HG03378 (cell line): ENCODE measurements around the gene HS1BP3.

Experiments
- ATAC-seq: cut with Tn5 transposase; IDR thresholded peaks from one replicate; pipeline ENCODE4 v1.9.1; 2021; ENCODE audit warnings: mild to moderate bottlenecking, moderate library complexity; ENCODE audit not compliant: unreplicated experiment

Gene HS1BP3

DNA sequence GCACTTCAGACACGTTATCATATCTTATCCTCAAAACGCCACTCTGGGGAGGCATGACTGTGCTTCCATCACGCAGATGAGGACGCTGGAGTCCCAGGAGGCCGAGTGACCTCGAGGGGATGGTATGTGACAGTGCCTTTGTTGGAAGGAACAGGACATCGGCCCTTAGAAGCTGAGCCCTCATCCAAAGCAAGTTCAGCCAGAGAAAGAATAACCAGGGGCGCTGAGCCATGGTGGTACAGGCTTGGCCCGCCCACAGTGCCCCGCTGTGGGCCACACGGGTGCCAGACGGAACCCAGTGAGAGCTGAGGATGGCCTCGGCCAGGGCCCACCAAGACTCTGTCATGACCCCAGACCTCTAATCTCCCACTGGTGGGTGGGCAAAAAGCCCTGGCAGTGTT, 31.3 kb downstream of the HS1BP3 start:
- ATAC-seq, result no peak

DNA sequence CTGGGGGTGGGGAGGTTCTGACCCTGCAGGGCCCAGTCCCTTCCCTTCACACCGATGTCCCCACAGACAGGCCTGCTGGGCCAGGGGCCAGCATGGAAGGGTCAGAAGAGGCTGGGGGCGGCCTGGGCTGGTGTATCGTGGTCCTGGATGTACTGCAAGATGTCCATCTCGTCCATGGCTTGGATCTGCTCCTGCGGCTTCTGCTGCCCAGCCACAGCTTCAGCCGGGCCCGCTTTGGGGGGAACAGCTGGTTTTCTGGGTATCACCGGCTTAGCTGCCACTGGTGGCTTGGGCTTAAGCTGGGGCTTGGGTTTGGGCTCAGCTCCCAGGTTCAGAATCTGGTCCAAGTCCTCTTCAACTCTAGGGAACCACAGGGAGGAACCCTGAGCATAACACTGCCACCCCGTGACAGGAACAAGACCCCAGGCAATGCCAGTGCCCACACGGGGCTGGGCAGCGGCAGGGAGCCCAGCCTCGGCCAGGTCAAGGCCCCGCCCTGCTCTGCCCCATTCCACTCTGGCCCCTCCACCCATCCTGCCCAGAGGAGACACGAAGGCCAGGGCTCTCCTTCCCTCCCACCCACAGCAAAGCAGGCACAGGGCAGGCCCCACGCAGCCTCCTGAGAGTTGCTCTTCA, 31.9 kb downstream of the HS1BP3 start:
- no peak for ATAC-seq

DNA sequence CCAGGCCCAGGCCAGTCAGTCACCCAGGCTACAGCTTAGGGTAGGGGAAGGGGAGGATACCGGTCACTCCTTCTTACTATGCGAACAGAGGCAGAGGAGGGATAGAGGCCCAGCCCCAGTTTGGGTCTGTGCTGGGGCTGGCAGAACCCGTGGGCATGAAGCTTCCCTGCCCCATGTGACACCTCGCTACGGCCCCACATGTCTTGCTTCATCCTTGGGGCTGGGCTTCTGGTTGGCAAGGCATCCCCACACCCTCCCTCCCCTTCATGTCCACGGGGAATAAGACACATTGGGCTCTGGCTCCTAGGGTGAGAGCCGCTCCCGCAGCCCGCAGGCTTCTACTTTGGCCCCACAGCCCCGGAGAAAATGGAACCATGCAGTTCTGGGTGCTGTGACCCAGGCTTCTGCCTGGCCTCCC, 32.4 kb downstream of the HS1BP3 start:
- no peak for ATAC-seq

DNA sequence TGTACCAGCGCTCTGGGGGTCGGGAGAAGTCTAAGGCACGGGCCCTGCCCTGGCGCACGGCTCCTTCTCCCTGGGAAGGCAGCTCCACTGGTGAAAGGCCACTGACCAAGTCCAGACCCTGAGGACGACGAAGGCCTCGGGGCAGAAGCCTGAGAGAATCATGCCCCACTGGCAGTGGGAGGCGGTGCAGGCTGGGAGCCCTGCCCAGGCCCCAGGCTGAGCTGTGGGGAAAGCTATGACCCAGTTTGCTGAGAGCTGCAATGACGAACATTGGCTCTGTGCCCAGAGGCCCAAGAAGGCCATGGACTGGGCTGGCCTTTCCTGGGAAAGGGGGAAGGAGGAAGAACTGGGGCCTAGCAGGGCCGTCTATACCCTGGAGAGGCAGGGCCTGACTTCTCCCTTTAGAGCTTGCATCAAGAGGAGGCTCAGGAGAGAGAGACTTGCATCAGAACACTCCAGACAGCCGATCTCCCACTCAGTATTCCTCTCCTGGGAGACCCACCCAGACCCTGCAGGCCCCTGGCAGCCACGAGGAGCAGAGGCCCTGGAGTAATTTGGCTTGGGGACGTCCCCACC, 32.9 kb downstream of the HS1BP3 start:
- ATAC-seq, result no peak

DNA sequence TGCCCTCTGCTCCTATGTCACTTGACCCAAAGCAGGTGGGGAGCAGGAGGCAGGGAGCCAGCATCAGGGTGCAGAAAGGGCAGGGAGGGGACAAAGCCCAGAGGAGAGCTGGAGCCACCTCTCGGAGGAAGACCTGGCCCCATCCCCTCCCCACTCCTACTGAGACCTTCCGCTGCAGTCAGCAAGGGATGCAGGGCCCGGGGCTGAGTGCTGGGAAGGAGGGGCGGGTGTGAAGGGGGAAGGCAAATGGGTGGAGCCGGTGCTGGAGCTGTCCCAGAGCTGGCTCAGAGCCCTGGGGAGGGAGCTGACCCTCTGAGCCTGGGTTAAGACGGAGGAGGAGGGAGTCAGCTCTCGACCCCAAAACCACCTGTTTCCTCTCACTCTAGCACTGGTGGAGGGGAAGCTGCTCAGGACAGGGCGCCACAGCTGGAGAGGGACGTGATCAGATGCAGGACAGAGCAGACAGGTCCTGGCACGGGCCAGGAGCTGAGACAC, 33.8 kb downstream of the HS1BP3 start:
- ATAC-seq, result no peak

DNA sequence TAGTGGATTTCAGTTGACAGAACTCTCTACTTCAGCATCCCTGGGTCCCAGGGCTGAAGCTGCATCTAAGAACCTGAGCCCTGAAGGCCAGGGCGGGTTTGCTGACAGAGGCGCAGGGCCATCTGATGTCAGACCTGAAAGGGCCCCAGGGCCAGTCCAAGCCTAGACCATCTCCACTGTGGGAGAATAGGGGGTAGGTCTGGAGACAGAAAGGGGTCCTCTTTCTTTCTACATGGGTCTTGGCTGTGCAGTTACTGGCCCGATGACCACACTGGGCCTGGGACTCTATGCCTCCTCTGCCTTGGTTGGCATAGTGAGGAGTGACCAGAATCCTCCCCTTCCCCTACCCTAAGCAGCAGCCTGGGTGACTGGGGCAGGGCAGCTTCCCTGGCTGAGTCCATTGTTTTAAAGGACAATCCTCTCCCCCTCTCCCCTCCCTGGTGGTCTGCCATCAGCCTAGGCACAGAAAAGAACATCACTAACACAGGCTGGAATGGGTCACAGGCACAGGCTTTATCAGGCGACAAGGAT, 34.5 kb downstream of the HS1BP3 start:
- ATAC-seq, result no peak

DNA sequence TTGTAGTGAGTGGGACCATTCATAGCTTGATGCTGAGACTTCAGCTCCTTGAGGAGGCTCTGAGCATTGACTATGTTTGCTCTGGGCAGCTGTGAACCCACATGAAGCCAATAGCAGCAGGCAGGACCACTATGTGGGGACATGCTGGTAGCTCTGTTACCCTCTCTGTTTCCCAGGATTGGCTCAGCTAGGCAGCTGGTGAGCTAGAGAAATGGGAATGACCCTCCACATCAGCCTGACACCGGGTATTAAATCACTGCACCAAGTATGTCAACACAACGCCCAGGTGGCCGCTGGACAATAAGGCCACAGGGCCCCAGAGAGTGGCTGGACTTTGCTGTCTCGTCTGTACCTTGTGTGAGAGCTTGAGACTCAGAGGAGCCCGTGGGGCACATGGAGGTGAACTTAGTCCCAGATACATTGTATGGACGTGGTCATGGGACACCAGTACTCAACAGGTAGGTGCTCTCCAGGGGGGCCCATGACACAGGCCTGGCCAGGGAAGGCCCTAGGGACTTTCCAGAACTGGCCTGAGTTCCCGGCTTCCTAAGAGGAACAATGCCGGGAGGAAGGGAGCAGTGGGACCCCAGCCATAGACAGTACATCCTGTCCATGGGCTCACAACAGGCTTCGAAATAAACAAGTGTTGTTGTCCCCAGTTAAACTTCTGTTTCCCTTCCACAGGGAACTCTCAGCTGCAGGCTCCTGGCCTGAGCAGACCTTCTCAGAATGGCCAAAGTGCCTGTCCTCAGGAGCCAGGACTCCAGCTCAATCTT, 35.2 kb downstream of the HS1BP3 start:
- no peak for ATAC-seq

DNA sequence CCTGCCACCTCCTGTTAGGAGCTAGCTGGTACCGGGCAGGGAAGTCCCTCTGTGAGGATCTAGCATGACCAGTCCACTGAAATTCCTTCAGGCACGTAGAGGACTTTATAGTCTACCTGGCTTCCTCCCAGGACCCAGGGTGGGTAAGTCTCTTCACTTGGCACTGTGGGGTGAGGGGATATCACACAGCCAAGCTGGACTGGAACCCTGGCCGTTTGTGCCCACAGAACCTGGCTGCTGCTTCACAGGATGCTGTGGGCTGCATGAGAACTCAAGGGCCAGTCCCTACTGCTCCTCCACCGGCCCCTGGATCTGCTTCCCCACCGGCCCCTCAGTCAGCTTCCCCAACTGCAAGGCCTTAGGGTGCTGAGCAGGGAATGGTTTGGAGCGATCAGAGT, 35.8 kb downstream of the HS1BP3 start:
- no peak for ATAC-seq

DNA sequence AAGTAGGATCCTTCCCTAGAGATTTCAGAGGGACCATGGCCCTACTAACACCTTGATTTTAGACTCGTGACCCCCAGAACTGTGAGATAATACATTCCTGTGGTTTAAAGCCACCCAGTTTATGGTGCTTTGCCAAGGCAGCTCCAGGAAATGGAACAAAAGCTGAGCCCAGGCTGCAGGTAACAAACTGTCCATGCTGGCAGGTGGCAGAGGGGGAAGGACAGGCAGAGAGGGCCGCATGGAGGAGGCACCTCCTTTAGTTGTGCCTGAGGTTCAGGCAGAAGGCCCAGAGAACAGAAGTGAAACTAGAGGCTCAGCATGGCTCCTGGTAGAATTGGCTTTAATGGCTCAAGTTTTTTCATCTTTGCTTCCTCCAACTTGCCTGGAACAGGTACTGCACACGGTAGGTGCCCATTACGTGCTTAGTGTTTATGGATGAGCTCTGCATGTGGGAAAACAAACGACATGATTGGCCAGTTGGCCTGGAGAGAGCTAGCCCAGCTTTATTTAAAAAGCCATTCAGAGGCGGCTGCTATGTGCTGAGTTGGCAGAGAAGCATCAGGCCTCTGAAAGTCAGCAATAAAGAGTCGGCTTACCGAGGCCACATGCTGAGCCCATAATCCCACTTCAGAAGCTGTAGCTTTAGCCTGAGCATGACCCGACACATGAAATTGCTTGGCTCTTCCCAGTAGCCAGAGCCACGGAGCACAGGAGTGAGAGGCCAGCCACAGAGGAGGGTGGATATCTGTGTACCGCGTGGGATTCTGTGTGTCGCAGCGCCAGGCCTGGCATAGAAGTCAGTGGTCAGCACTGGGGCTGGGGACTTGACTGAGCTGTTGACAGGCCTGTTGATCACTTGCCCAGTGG, 36.5 kb downstream of the HS1BP3 start:
- no peak for ATAC-seq

DNA sequence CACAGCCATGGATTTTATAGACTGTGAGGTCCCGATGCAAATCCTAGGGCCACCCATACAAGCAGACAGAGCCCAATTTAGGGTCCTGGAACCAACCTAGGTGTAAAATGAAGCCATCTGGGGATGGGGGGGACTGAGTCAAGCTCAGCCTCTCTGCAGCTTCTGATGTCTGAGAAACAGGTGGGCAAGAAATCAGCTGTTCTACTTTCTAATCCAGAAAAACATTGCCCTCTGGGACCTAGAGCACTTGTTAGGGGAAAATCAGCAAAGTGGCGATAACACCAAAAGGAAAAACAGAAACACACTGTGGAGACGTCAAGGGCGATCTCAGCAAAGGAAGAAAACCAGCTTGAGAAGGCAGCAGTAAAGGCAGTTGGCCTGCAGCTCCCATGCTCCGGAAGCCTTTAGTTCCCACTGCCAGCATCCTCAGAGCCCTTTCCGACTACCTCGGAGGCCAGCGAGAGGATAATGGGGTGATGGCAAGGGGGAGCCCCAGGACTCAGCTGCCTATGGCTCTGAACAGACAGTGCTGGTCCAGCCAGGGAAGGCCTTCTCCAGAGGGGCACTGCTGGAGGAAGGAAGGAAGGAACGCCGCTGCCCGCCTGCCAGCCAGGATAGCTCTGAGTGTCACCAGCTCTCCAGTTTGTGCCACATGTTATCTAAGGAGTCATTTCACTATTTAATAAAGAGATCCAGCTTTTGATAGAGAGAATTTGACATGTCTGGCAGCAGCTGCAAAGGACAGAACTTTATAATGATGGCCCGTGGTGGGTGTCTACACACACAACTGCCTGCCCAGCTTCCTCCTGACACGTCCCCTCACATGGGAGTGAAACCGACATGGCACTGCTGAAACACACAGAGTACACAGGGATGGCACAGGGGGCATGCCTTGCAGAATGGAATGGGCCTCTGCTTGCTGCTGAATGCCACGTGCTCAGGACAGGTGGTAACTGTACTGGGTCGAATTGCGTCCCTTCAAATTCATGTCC, 37.7 kb downstream of the HS1BP3 start:
- ATAC-seq, result no peak

DNA sequence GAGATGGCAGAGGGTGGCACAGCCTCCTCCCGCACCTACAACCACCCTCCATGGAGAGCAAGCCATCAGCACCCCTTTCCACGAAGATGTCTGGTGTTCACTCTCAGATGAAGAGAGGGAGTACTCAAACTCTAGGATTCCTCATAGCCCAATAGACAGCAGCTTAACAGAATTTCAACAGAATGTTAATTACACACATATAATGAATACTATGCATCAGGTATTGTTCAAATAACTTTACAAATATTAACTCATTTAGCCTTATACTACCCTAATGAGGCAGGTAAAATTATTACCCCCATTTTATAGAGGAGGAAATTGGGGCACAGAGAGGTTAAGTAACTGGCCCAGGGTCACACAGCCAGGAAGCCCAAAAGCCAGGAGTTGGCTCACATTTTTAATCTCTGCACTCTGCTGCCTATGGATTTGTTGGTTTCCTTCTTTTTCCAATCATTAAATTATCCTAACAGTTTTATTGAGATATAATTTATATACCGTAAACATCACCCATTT, 39.0 kb downstream of the HS1BP3 start:
- no peak for ATAC-seq

DNA sequence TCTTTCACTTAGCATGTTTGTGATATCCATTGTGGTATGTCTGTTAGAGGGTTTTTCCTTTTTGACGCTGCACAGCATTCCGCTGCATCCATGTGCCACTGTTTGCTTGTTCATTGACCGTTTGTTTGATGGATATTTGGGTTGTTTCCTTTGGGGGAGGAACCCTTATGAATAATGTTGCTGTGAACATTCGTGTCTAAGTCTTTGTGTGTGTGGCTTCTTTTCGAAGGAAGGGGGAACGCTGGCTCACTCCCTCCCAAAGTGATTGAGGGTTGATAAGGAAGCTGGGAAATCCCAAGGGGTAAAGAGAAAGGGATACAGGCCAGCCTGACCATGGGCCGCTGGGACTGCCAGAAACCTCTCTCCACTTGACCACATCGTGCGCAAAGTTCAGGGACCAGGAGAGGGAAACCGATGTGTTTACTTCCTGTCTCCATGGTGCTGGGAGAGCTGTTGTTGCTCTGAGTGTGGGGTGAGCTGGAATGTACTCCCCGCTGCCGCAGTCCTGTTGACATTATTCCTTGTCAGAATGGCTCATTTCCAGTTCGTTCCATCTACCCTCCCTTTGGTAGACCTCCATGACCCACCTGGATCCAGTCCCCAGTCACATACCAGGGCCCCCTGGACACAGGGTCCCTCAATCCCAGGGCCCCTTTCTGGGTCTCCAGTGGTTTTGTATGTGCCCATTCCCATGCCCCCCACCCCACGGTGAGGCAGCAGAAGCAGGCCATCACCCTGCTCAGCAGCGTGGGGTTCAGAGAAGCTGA, 39.6 kb downstream of the HS1BP3 start:
- no peak for ATAC-seq

DNA sequence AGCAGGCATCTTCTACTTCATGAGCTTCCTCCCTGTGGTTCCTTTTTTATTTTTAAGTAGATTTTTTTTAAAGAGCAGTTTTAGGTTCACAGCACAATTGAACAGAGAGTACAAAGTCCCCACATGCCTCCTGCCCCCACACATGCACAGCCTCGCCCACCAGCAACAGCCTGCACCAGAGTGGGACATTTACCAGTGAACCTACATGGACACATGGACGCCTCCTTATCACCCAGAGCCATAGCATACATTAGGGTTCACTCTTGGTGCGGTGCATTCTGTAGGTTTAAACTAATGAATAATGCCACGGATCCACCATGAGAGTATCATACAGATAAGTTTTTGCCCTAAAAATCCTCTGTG, 40.9 kb downstream of the HS1BP3 start:
- ATAC-seq, result no peak

DNA sequence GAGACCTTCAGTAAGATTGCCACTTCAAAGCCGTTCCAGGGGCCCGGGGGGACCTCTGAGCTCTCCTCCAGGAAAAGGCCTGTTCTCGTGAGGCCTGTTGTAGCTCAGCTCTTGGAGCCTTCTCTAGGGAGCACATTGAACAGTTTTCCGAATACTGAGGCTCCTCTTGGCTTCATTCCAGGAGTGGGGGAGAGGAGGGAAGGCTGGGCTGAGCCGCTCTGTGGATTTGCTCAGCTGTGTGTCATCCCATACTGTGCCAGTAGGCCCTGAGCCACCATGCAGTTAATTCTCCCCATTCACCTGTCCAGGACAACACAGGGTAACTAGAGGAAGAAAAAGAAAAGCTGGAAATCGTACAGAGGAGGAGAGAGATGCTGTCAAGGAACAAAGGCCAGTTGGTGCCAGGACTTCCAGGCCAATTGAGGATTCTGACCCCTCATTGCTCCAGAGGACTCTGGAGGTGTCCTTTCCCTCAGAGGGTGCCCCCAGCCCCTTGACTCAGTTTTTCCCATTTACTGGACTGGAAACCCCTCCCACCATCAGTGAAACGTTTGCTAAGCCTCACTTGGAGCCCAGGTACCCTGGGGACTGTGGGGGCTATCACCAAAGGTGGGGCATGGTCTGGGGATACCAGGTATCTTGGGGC, 41.4 kb downstream of the HS1BP3 start:
- ATAC-seq, result no peak

DNA sequence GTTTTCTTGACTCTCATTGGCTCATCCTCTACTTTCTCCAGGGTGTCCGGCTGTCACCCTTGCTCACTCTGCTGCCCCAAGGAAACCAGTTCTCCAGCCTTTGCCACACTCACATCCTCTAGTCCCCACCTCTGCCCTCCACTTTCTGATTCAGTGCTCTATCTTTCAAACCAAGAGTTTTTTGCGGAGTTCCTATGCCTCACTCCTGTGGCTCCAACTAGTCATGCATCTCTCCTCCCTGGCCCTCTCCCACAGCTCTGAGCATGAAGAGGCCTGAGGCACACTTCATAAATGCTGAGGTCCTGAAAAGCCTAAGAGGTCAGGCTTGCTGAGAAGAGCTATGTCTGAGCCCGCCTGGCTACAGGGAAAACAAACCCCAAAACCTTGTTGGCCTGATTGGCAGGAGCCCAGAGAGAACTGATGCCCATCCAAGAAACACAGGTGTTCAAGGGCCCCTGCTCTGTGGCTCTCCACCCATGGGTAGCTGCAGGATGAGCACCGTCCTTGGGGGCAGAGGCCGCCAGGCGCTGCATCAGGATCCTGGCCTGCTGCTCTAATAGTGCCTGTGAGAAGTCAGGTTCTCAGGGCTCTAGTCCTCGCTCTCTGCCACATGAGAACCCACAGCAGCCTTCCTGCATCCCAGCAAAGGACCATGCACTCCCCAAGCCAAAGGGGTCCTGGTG, 42.1 kb downstream of the HS1BP3 start:
- no peak for ATAC-seq

DNA sequence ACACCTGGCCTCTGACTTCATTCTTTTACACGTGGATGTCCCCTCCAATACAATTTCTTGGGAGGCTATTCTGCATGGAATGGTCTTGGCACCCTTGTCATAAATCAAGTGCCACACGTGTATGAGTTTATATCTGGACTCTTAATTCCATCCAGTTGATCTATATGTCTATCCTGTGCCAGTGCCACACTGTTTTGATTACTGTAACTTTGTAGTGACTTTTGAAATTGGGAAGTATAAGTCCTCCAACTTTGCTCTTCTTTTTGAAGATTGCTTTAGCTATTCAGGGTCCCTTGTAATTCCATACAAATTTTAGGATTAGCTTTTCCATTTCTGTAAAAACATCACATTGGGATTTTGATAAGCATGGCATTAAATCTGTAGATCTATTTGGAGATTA, 43.5 kb downstream of the HS1BP3 start:
- ATAC-seq, result no peak

DNA sequence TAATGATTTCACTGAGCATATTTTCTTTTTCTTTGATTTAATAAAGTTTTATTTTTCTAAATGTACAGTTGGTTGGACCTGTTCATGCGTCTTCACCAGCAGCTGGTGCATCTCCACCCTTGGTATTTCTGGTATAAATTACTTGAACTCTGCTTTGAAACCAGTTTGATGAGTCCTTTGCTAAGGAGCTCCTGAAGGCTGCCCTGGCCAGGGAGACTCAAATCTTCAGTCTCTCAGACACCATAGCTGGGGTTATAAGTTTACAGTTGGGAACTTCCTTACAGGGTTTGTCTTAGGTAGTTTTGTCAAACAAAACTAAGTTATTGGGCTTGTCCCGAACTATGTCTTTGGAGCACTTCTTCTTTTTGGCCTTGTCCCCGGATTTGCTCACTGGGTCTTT, 44.7 kb downstream of the HS1BP3 start:
- ATAC-seq, result no peak

DNA sequence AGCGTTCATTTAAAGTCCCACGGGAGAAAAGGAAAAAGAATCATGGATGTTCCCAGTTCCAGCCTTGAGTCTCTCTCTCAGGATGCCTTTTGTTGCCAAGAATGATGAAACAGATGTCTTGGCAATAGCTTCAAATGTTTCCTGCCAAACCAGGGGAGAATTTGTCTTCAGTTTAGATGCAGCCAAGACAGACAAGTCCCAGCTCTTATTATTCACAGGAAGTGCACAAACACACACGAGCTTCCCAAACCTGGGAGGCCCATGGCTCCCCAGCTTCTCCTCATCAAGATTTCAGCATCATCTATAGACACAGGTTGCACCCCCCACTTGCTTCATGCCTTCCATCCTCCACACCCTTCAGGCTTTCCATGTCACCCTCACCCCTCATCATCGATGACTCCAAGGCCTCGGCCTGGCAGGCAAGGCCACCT, 45.9 kb downstream of the HS1BP3 start:
- ATAC-seq, result no peak
